Endothelial cell of umbilical vein (primary cell): Measurements from ENCODE around the gene RPP38. TPM values are rescaled to one million over a fixed set of nuclear protein-coding genes. Genes with fewer than 3 reads are reported as not detected.
A peak's percentile ranks its signal among the peaks of the same experiment; 100 is the strongest.

Experiments used
- BruUV-seq: library from RNA; stranded (reverse); fragments of 400-500 nt; replicated peaks from 2 replicates; lab custom pipeline; 2021; lab: Mats Ljungman, UMichigan
- CTCF ChIA-PET: fragments of 300-600, 350-600 bp; sonication (Branson Sonifier 250); formaldehyde crosslinking; loops from one replicate; lab custom pipeline; 2021; ENCODE audit warnings: antibody characterized with exemption, inconsistent platforms; lab: Charles Lee
- POLR2A ChIA-PET: fragments of 300-600, 350-600 bp; sonication (Branson Sonifier 250); formaldehyde crosslinking; loops from one replicate; lab custom pipeline; 2021; ENCODE audit warnings: antibody characterized with exemption, inconsistent platforms; lab: Charles Lee
- DNase-seq: peaks from one replicate; pipeline ENCODE4 v3.0.0-alpha.2; 2011; ENCODE audit warnings: low read depth, low spot score
- FAIRE-seq: peaks from 2 replicates; lab custom pipeline; 2011; peaks lifted over from hg19 to GRCh38; lab: Jason Lieb, UNC
- H2AFZ ChIP-seq: 2 replicates; pipeline ENCODE4 v1.6.0; 2012; ENCODE audit warnings: low read depth, low read length, control low read depth, inconsistent platforms
- H3K27ac ChIP-seq: 2 replicates; pipeline ENCODE4 v1.5.1; 2011; ENCODE audit warnings: low read depth, mild to moderate bottlenecking, control low read depth, low read length, moderate library complexity; ENCODE audit not compliant: insufficient read depth
- H3K27me3 ChIP-seq, 2 experiments: 2 replicates each; pipeline versions ENCODE4 v1.6.0 to v1.6.1; 2011; ENCODE audit warnings: low read length in 2 of 2, mixed read lengths in 1 of 2; ENCODE audit not compliant: control insufficient read depth in 2 of 2, insufficient read depth in 2 of 2
- H3K36me3 ChIP-seq, 2 experiments: 2 replicates in 1 of 2; 3 replicates in 1 of 2; pipeline ENCODE4 v1.5.1; 2011; ENCODE audit warnings: low read length in 2 of 2, mild to moderate bottlenecking in 1 of 2, moderate library complexity in 1 of 2; ENCODE audit not compliant: control insufficient read depth in 2 of 2, insufficient read depth in 2 of 2; ENCODE audit errors: extremely low read depth in 1 of 2
- H3K4me1 ChIP-seq: 3 replicates; pipeline ENCODE4 v1.5.1; 2011; ENCODE audit warnings: mild to moderate bottlenecking, low read length; ENCODE audit not compliant: control insufficient read depth, insufficient read depth; ENCODE audit errors: extremely low read depth
- H3K4me2 ChIP-seq: 2 replicates; pipeline ENCODE4 v1.6.1; 2011; ENCODE audit warnings: low read length, control low read depth, mixed read lengths; ENCODE audit not compliant: insufficient read depth
- H3K4me3 ChIP-seq, 3 experiments: fragments of 200-600 bp in 1 of 3; sonication (generic), shearing (Covaris generic) in 1 of 3; replicated peaks in 1 of 3; 2 replicates each; pipeline ENCODE4 v1.5.1; 2011 to 2016; ENCODE audit warnings: control low read depth in 3 of 3, low read length in 3 of 3, mild to moderate bottlenecking in 2 of 3, inconsistent platforms in 1 of 3, low read depth in 1 of 3, moderate library complexity in 1 of 3; ENCODE audit not compliant: insufficient read depth in 1 of 3
- H3K79me2 ChIP-seq: 2 replicates; pipeline ENCODE4 v1.6.0; 2012; ENCODE audit warnings: low read length, inconsistent platforms; ENCODE audit not compliant: control insufficient read depth, insufficient read depth
- H3K9ac ChIP-seq: replicated peaks from 2 replicates; pipeline ENCODE3; 2011; ENCODE audit warnings: low read length, control low read depth; ENCODE audit not compliant: insufficient read depth; ENCODE audit errors: extremely low read depth
- H3K9me1 ChIP-seq: replicated peaks from 3 replicates; pipeline ENCODE4 v1.6.0; 2011; ENCODE audit warnings: mild to moderate bottlenecking, low read length; ENCODE audit not compliant: control insufficient read depth, insufficient read depth; ENCODE audit errors: extremely low read depth
- H3K9me3 ChIP-seq: replicated peaks from 2 replicates; pipeline ENCODE4 v1.5.1; 2012; ENCODE audit warnings: low read length, inconsistent platforms; ENCODE audit not compliant: control insufficient read depth, insufficient read depth
- H4K20me1 ChIP-seq: replicated peaks from 2 replicates; pipeline ENCODE3; 2011; ENCODE audit warnings: mild to moderate bottlenecking, low read length; ENCODE audit not compliant: control insufficient read depth, insufficient read depth; ENCODE audit errors: extremely low read depth
- EZH2 ChIP-seq: IDR thresholded peaks from 2 replicates; pipeline ENCODE4 v1.6.1; 2012; ENCODE audit warnings: borderline replicate concordance, low read depth, mild to moderate bottlenecking, moderate library complexity, low read length, inconsistent platforms; ENCODE audit not compliant: severe bottlenecking
- FOS ChIP-seq: IDR thresholded peaks from 2 replicates; pipeline ENCODE4 v1.6.1; 2011; ENCODE audit warnings: mild to moderate bottlenecking, low read length, moderate library complexity, borderline replicate concordance; ENCODE audit not compliant: insufficient read depth
- GATA2 ChIP-seq: IDR thresholded peaks from 2 replicates; pipeline ENCODE4 v1.7.0; 2011; ENCODE audit warnings: low read depth, mild to moderate bottlenecking, moderate library complexity, mixed read lengths, low read length; ENCODE audit not compliant: insufficient read length, insufficient read depth
- JUN ChIP-seq: IDR thresholded peaks from 2 replicates; pipeline ENCODE4 v1.6.1; 2011; ENCODE audit warnings: borderline replicate concordance, low read depth; ENCODE audit not compliant: insufficient read length, insufficient read depth
- MAX ChIP-seq: IDR thresholded peaks from 2 replicates; pipeline ENCODE4 v1.6.1; 2011; ENCODE audit not compliant: insufficient read depth, insufficient read length
- MYC ChIP-seq: IDR thresholded peaks from one replicate; pipeline ENCODE4 v1.6.1; 2011; ENCODE audit warnings: mild to moderate bottlenecking, low read depth, low read length
- POLR2A ChIP-seq: IDR thresholded peaks from 2 replicates; pipeline ENCODE4 v1.6.1; 2012; ENCODE audit warnings: low read depth, mild to moderate bottlenecking, control low read depth, low read length
- POLR2AphosphoS5 ChIP-seq: IDR thresholded peaks from 2 replicates; pipeline ENCODE4 v1.6.1; 2012; ENCODE audit warnings: low read depth, mild to moderate bottlenecking, control low read depth, low read length, moderate library complexity; ENCODE audit not compliant: insufficient read depth
- dilution Hi-C: fragments of 300-500 bp; cut with MboI; formaldehyde crosslinking; loops from one replicate; pipeline ENCODE4 v1.15.0; 2019; ENCODE audit warnings: low sequenced_read_pairs; ENCODE audit not compliant: extremely low pct_ligation_motif_present
- intact Hi-C: fragments of 100-400 bp; cut with micrococcal nuclease; formaldehyde crosslinking; loops from one replicate; pipeline ENCODE4 v1.10.0; 2022
- polyA plus RNA-seq, 4 experiments: library from polyadenylated mRNA; depleted of rRNA in 3 of 4; stranded (reverse) in 3 of 4; unstranded in 1 of 4; fragments of >200 nt; gene quantifications; 2 replicates each; pipeline versions ENCODE4 v1.2.1 to v1.2.3, GENCODE V29; 2011 to 2012; ENCODE audit warnings: missing spikeins in 1 of 4
- total RNA-seq: library from RNA; stranded (reverse); gene quantifications from 2 replicates; pipeline ENCODE4 v1.2.3, GENCODE V29; 2021
- TF ChIP-seq, protein P1 (sequence below), 2 donors: IDR thresholded peaks; 1 replicate in 1 of 2; 2 replicates in 1 of 2; pipeline ENCODE4 v1.5.1; 2011; ENCODE audit warnings: low read length in 2 of 2, mild to moderate bottlenecking in 2 of 2, moderate library complexity in 2 of 2, control low read depth in 1 of 2, inconsistent platforms in 1 of 2, low read depth in 1 of 2; ENCODE audit not compliant: insufficient read depth in 1 of 2; ENCODE audit errors: extremely low read depth in 1 of 2

The RPP38 gene
- total and polyA plus RNA-seq, 2 donors (not counting 3 experiments of a cell fraction or from before 2014, with no cell fraction given) = 9.0 to 10.6 TPM

DNA sequence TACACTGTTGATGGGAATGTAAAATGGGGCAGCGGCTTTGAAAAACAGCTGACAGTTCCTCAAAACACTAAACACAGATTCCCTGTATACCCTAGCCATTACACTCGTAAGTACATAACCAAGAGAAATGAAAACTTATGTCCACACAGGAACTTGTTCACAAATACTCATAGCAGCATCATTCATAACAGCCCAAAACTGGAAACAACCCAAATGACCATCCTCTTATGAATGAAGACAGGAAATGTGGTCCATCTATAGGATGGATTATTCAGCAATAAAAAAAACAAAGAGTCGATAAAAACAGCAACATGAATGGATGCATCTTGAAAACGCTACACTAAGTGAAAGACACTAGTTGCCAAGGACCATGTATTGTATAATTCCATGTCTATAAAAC lies 47.6 kb downstream of the RPP38 start:
- no peaks in the 10 kb centered on the region for H3K9me1 ChIP-seq
- H3K27ac ChIP-seq = no peak overlapping the region
- intact Hi-C loops = loop anchor here (5.0 kb wide), 1 partner anchor 228 kb away; the partner anchor contains the start of gene FAM171A1
- FAIRE-seq (no peak), DNase-seq (peak; percentile 50)
- H2AFZ ChIP-seq = no peak overlapping the region
- H3K9me3 ChIP-seq = no peaks in the 10 kb centered on the region
- BruUV-seq = no TSS peak
- dilution Hi-C loops = no loop called here
- peaks cover 0 to 5% of the 10 kb centered on the region in 2 experiments for H3K36me3 ChIP-seq
- H3K27me3 ChIP-seq = no peaks in the 10 kb centered on the region
- CTCF ChIA-PET = interaction anchor here (3.8 kb wide), 1 partner anchor 23 kb away, joined by 23 read pairs; the partner anchor contains the start of gene NMT2
- TF ChIP-seq MAX (no peak), FOS (peak; percentile 61), POLR2A (no peak), POLR2AphosphoS5 (no peak), GATA2 (peak; percentile 42)
- peaks cover 2% of the 10 kb centered on the region for H4K20me1 ChIP-seq
- H3K4me1 ChIP-seq = peaks cover 24% of the 10 kb centered on the region
- peaks cover 90% of the 10 kb centered on the region for H3K79me2 ChIP-seq
- no peak overlapping the region for H3K4me3 ChIP-seq
- H3K4me2 ChIP-seq = peak overlapping the region; percentile 20
- POLR2A ChIA-PET = no interaction called here
- H3K9ac ChIP-seq = no peak overlapping the region

- H3K27ac ChIP-seq = no peak overlapping the region
- no peak overlapping the region for H3K9ac ChIP-seq
- intact Hi-C loops = loop anchor here (5.0 kb wide), 1 partner anchor 226 kb away; the partner anchor contains the start of gene FAM171A1
- ChIA-PET CTCF (interaction anchor here (1.0 to 3.8 kb wide), 2 partner anchors 22 to 233 kb away, joined by 3 to 23 read pairs; partner anchors contain the start of gene NMT2), POLR2A (no interaction called here)
- no TSS peak for BruUV-seq
- TF ChIP-seq MYC = no peak
- no peak for TF ChIP-seq EZH2
- TF ChIP-seq, protein P1, sequence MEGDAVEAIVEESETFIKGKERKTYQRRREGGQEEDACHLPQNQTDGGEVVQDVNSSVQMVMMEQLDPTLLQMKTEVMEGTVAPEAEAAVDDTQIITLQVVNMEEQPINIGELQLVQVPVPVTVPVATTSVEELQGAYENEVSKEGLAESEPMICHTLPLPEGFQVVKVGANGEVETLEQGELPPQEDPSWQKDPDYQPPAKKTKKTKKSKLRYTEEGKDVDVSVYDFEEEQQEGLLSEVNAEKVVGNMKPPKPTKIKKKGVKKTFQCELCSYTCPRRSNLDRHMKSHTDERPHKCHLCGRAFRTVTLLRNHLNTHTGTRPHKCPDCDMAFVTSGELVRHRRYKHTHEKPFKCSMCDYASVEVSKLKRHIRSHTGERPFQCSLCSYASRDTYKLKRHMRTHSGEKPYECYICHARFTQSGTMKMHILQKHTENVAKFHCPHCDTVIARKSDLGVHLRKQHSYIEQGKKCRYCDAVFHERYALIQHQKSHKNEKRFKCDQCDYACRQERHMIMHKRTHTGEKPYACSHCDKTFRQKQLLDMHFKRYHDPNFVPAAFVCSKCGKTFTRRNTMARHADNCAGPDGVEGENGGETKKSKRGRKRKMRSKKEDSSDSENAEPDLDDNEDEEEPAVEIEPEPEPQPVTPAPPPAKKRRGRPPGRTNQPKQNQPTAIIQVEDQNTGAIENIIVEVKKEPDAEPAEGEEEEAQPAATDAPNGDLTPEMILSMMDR (IDR thresholded peaks at IDR 0.05; ENCODE audit: extremely low read depth in 1 of 2, insufficient read depth in 1 of 2, low read depth in 1 of 2, low read length in 2 of 2) = no peak
- no peak for TF ChIP-seq MAX
- TF ChIP-seq FOS = no peak
- TF ChIP-seq JUN = no peak
- no peak for TF ChIP-seq POLR2AphosphoS5
- TF ChIP-seq POLR2A = no peak
- no peak for TF ChIP-seq GATA2
- H4K20me1 ChIP-seq = peaks cover 2% of the 10 kb centered on the region
- dilution Hi-C loops = no loop called here
- FAIRE-seq (peak; percentile 43), DNase-seq (peak; percentile 20)
- no peaks in the 10 kb centered on the region for H3K9me1 ChIP-seq
- no peaks in the 10 kb centered on the region for H3K27me3 ChIP-seq
- H3K79me2 ChIP-seq = peaks cover 92% of the 10 kb centered on the region
- H2AFZ ChIP-seq = no peak overlapping the region
- no peaks in the 10 kb centered on the region for H3K9me3 ChIP-seq
- no peak overlapping the region for H3K4me3 ChIP-seq
- peaks cover 24% of the 10 kb centered on the region for H3K4me1 ChIP-seq
- H3K4me2 ChIP-seq = no peak overlapping the region
- no peaks in the 10 kb centered on the region for H3K36me3 ChIP-seq
Observed at GRCh38 chr10:15146366-15146765, 49.2 kb downstream of the RPP38 start.
